HEK293 (cell line): Measurements from ENCODE around the gene PLSCR3.

Source experiments
- CTCF ChIA-PET: fragments of 350-600 bp; formaldehyde crosslinking; extraction: SDS; loops from one replicate; lab custom pipeline; 2021; ENCODE audit warnings: antibody characterized with exemption; lab: Yijun Ruan, JAX
- POLR2A ChIA-PET: fragments of 300-600 bp; formaldehyde crosslinking; extraction: SDS; loops from one replicate; lab custom pipeline; 2020; ENCODE audit warnings: antibody characterized with exemption, inconsistent platforms; lab: Yijun Ruan, JAX
- H3K27ac ChIP-seq: fragments of 200-500 bp; sonication (Bioruptor generic); 2 replicates; pipeline ENCODE4 v1.5.1; 2014; ENCODE audit warnings: low read depth, low read length, control low read depth, inconsistent platforms; ENCODE audit errors: extremely low read depth
- H3K36me3 ChIP-seq, 2 experiments: fragments of 200-500 bp in 1 of 2; sonication (Bioruptor generic) in 1 of 2; 1 replicate in 1 of 2; 2 replicates in 1 of 2; pipeline ENCODE4 v1.5.1; 2014 to 2017; ENCODE audit warnings: inconsistent platforms in 2 of 2, low read length in 2 of 2; ENCODE audit not compliant: control insufficient read depth in 2 of 2, insufficient read depth in 1 of 2
- H3K4me1 ChIP-seq: fragments of 200-500 bp; sonication (Bioruptor generic); 2 replicates; pipeline ENCODE4 v1.5.1; 2014; ENCODE audit warnings: mild to moderate bottlenecking, low read length, inconsistent platforms; ENCODE audit not compliant: control insufficient read depth, insufficient read depth
- H3K4me3 ChIP-seq: 2 replicates; pipeline ENCODE4 v1.5.1; 2011; ENCODE audit warnings: low read depth, mild to moderate bottlenecking, control low read depth, low read length, moderate library complexity
- H3K9me3 ChIP-seq: fragments of 200-500 bp; sonication (Bioruptor generic); 2 replicates; pipeline ENCODE4 v1.5.1; 2014; ENCODE audit warnings: low read depth, low read length, inconsistent platforms; ENCODE audit not compliant: control insufficient read depth, insufficient read depth
- IKZF3 ChIP-seq: fragments of 450-650 bp; IDR thresholded peaks from 2 replicates; pipeline ENCODE4 v1.5.0; 2018; ENCODE audit warnings: missing biosample characterization, mild to moderate bottlenecking, missing genetic modification characterization, moderate library complexity
- KLF10 ChIP-seq: fragments of 450-650 bp; IDR thresholded peaks from 2 replicates; pipeline ENCODE4 v1.5.1; 2018; ENCODE audit warnings: missing biosample characterization, mild to moderate bottlenecking, missing genetic modification characterization
- KLF8 ChIP-seq: fragments of 450-650 bp; formaldehyde crosslinking; IDR thresholded peaks from 2 replicates; pipeline ENCODE4 v1.5.1; 2016; ENCODE audit warnings: missing biosample characterization, missing genetic modification characterization
- PRDM1 ChIP-seq: fragments of 450-650 bp; formaldehyde crosslinking; IDR thresholded peaks from 2 replicates; pipeline ENCODE4; 2016; ENCODE audit warnings: missing biosample characterization, missing genetic modification characterization
- SP2 ChIP-seq: fragments of 450-650 bp; formaldehyde crosslinking; IDR thresholded peaks from 2 replicates; pipeline ENCODE4 v1.5.1; 2016; ENCODE audit warnings: missing biosample characterization, missing genetic modification characterization
- ZBTB20 ChIP-seq: fragments of 450-650 bp; formaldehyde crosslinking; IDR thresholded peaks from 2 replicates; pipeline ENCODE4 v1.5.1; 2016; ENCODE audit warnings: missing biosample characterization, missing genetic modification characterization
- ZBTB48 ChIP-seq: fragments of 450-650 bp; formaldehyde crosslinking; IDR thresholded peaks from 2 replicates; pipeline ENCODE4 v1.5.1; 2016; ENCODE audit warnings: missing biosample characterization, missing genetic modification characterization
- ZEB2 ChIP-seq: fragments of 450-650 bp; formaldehyde crosslinking; IDR thresholded peaks from 2 replicates; pipeline ENCODE4 v1.5.1; 2016; ENCODE audit warnings: missing biosample characterization, missing genetic modification characterization
- ZFHX2 ChIP-seq: fragments of 450-650 bp; formaldehyde crosslinking; conservative IDR thresholded peaks from 2 replicates; pipeline ENCODE4 v1.5.1; 2016; ENCODE audit warnings: missing biosample characterization, missing genetic modification characterization
- ZNF121 ChIP-seq: fragments of 450-650 bp; formaldehyde crosslinking; IDR thresholded peaks from 2 replicates; pipeline ENCODE4 v1.5.1; 2016; ENCODE audit warnings: missing biosample characterization, missing genetic modification characterization
- ZNF2 ChIP-seq: fragments of 450-650 bp; formaldehyde crosslinking; IDR thresholded peaks from 2 replicates; pipeline ENCODE4 v1.5.1; 2016; ENCODE audit warnings: missing biosample characterization, missing genetic modification characterization
- ZNF529 ChIP-seq: fragments of 450-650 bp; formaldehyde crosslinking; IDR thresholded peaks from 2 replicates; pipeline ENCODE4 v1.5.1; 2017; ENCODE audit warnings: missing genetic modification characterization, missing biosample characterization; ENCODE audit not compliant: insufficient replicate concordance
- ZNF600 ChIP-seq: fragments of 450-650 bp; formaldehyde crosslinking; IDR thresholded peaks from 2 replicates; pipeline ENCODE4 v1.5.1; 2016; ENCODE audit warnings: missing biosample characterization, missing genetic modification characterization
- ZNF677 ChIP-seq: fragments of 450-650 bp; IDR thresholded peaks from 2 replicates; pipeline ENCODE4 v1.5.0; 2018; ENCODE audit warnings: missing biosample characterization, mild to moderate bottlenecking, missing genetic modification characterization, moderate library complexity
- TF ChIP-seq, protein P1 (sequence below): fragments of 450-650 bp; formaldehyde crosslinking; IDR thresholded peaks from 2 replicates; pipeline ENCODE4 v1.5.1; 2016; ENCODE audit warnings: missing biosample characterization, missing genetic modification characterization
- TF ChIP-seq, protein P2 (sequence below): fragments of 450-650 bp; formaldehyde crosslinking; IDR thresholded peaks from 2 replicates; pipeline ENCODE4 v1.5.1; 2017; ENCODE audit warnings: missing biosample characterization, missing genetic modification characterization

The PLSCR3 gene

DNA sequence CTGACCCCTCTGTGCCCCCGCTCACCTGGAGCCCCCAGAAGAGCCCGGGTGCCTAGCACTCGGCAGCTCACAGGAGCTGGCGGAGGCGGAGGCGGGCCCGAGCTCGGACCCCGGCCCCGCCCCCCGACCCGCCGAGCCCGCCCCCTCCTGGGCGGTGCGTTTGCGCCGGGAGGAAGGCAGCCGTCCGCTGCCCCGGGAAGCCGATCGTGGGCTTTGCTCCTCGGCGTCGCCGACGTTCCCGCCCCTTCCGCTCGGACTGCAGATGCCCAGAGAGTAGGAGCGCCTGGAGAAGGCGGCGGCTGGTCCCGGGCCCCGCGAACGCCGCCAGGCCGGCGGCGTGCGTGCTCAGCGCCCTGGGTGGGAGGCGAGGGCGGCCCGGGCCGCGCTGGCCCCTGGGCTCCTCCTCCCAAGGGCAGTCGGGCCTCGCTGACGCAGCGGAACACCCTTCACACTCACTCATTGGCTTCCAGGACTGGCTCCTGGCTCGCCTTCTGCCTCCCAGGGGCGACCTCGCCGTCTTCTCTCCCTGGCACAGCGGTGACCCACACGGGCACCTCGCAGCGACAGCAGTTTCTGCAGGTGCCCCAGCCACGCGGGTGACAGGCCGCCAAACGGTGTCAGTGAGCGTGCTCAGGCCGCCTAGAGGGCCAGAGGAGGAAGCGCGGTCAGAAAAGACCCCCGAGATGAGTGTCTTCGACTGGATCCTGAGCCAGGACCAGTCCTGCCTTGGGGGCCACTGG, at the start of gene PLSCR3 (continued):
- TF ChIP-seq KLF8 (tag by site-specific recombination) (0 out of 2 replicates have a peak, but pooled peaks have one; percentile 4), ZNF529 (tag by site-specific recombination) (no peak), ZNF2 (tag by site-specific recombination) (peak; percentile 41; the same call in 1 of the 2 replicates), IKZF3 (tag by site-specific recombination) (peak; percentile 62; the same call in 1 of the 2 replicates), SP2 (peak; percentile 79), ZEB2 (tag by site-specific recombination) (peak; percentile 12; the same call in 1 of the 2 replicates)

DNA sequence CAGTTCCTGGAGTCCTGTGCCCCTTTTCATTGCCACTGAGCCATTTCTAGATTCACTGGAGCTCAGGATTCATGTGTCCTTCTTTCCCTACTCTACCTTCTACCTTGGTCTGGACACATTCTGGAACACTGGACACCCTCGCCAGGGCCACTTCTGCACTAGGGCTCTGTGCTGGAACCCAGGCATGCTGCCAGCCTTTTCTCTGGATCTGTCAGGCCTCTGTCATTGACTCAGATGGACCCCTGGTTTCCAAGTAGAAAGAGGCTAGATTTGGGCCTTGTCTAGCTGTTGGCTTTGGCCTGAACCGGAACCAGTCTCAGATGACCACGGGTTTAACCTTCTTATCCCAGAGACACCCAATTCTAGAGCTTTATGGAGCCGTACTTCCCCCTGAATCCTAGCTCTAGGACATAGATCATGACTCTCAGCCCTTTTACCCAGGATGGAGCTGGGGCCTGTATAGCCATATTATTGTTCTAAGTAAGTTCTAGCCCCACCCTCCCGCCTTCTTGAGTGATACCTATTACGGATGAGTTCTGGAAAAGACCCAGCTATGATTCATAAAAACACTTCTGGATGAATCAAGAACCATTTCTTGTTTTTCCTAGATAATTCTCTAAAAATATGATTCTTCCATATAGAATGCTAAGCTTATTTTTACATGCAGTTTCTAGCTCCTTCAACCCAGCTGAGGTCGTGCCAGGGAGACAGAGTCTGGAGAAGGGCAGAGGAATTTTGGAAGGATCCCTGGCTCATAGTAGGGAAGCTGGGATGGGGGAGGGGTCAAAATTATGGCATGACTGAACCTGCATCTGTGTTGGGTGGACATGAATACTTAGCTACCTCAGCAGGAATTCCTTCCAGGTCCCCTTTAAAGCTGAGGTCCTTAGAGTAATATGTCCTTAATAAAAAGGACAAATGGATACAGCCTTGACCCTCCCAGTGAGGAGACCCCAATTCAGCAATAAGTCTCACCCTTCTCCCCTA, 49.5 kb upstream of the PLSCR3 start:
- CTCF ChIA-PET: interaction anchor here (0.6 to 2.0 kb wide), 13 partner anchors 8 to 405 kb away, joined by 3 to 7 read pairs (median 4); partner anchors contain the start of genes TP53 and ZBTB4
- H3K36me3 ChIP-seq: no peaks in the 10 kb centered on the region
- H3K27ac ChIP-seq: no peak overlapping the region; the same call in 1 of the 2 replicates
- no peaks in the 10 kb centered on the region for H3K9me3 ChIP-seq
- H3K4me3 ChIP-seq: no peak overlapping the region
- TF ChIP-seq ZNF600 (peak; percentile 60), ZBTB48 (tag by site-specific recombination) (peak; percentile 22; the same call in 1 of the 2 replicates), ZBTB20 (no peak), ZNF677 (tag by site-specific recombination) (no peak)
- TF ChIP-seq, protein P1, sequence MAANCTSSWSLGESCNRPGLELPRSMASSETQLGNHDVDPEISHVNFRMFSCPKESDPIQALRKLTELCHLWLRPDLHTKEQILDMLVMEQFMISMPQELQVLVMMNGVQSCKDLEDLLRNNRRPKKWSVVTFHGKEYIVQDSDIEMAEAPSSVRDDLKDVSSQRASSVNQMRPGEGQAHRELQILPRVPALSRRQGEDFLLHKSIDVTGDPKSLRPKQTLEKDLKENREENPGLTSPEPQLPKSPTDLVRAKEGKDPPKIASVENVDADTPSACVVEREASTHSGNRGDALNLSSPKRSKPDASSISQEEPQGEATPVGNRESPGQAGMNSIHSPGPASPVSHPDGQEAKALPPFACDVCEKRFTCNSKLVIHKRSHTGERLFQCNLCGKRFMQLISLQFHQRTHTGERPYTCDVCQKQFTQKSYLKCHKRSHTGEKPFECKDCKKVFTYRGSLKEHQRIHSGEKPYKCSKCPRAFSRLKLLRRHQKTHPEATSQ: no peak
- TF ChIP-seq, protein P2, sequence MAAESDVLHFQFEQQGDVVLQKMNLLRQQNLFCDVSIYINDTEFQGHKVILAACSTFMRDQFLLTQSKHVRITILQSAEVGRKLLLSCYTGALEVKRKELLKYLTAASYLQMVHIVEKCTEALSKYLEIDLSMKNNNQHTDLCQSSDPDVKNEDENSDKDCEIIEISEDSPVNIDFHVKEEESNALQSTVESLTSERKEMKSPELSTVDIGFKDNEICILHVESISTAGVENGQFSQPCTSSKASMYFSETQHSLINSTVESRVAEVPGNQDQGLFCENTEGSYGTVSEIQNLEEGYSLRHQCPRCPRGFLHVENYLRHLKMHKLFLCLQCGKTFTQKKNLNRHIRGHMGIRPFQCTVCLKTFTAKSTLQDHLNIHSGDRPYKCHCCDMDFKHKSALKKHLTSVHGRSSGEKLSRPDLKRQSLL (tag by site-specific recombination): peak; percentile 94
- POLR2A ChIA-PET: interaction anchor here (0.5 to 2.7 kb wide), 10 partner anchors 9 to 804 kb away, joined by 3 to 17 read pairs (median 4); partner anchors contain the start of genes CTC1, POLR2A, TMEM102 and TP53
- peaks cover 22% of the 10 kb centered on the region for H3K4me1 ChIP-seq

DNA sequence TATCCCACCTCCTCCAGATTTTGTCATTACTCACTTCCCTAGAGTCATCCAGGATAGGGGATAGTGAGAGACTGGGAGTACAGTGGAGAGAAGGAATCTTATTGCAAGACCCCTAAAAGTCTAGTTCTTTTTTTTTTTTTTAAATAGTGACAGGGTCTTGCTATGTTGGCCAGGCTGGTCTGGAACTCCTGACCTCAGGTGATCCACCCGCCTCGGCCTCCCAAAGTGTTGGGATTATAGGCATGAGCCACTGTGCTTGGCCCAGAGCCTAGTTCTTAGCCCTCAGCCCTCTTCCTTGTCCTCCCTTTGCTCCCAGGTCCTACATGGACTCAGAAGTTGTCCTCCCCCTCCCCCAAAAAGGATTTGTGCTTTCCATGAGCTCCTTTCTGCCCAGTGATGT, 47.8 kb upstream of the PLSCR3 start:
- Histone ChIP-seq H3K36me3 (no peaks in the 10 kb centered on the region), H3K4me1 (peaks cover 22% of the 10 kb centered on the region), H3K9me3 (no peaks in the 10 kb centered on the region), H3K4me3 (no peak overlapping the region), H3K27ac (no peak overlapping the region)
- no peak for TF ChIP-seq ZFHX2
- TF ChIP-seq ZNF121 (tag by site-specific recombination): peak; percentile 80
- POLR2A ChIA-PET: interaction anchor here (0.9 to 3.1 kb wide), 6 partner anchors 9 to 119 kb away, joined by 3 to 21 read pairs (median 5); partner anchors contain the start of genes PLSCR3, POLR2A, TMEM256 and ZBTB4
- CTCF ChIA-PET: interaction anchor here (3.8 kb wide), 1 partner anchor 86 kb away, joined by 18 read pairs; the partner anchor contains the start of gene TMEM95

DNA sequence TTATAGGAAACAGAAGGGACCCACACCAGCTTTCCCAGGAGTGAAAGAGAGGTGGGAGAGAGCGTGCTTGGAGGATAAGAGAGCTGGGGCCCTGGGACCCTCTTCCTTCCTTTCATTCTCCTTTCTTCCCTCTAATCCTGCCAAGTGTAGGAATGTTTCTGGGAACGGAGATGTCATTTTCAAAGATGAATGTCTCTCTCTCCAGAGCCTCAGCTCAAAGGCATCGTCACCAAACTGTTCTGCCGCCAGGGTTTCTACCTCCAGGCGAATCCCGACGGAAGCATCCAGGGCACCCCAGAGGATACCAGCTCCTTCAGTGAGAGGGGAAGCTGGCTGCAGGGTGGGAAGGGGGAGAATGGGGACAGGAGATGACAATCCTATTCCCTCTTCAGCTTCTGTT, 46.9 kb upstream of the PLSCR3 start:
- TF ChIP-seq PRDM1 (tag by site-specific recombination) (0 out of 2 replicates have a peak, but pooled peaks have one; percentile 15), KLF10 (tag by site-specific recombination) (no peak)
- TF ChIP-seq, all 188 proteins: peak for 1
- H3K27ac ChIP-seq: no peak overlapping the region
- peaks cover 25% of the 10 kb centered on the region for H3K4me1 ChIP-seq
- no peaks in the 10 kb centered on the region for H3K36me3 ChIP-seq
- ChIA-PET POLR2A (interaction anchor here (0.6 to 3.1 kb wide), 8 partner anchors 10 to 119 kb away, joined by 3 to 21 read pairs (median 4); partner anchors contain the start of genes PLSCR3, POLR2A, TMEM256 and ZBTB4), CTCF (interaction anchor here (0.6 to 3.8 kb wide), 3 partner anchors 85 to 395 kb away, joined by 3 to 18 read pairs (median 4); partner anchors contain the start of gene TMEM95)
- no peaks in the 10 kb centered on the region for H3K9me3 ChIP-seq
- no peak overlapping the region for H3K4me3 ChIP-seq
